Measurements from ENCODE around the gene CCT3.

DNA sequence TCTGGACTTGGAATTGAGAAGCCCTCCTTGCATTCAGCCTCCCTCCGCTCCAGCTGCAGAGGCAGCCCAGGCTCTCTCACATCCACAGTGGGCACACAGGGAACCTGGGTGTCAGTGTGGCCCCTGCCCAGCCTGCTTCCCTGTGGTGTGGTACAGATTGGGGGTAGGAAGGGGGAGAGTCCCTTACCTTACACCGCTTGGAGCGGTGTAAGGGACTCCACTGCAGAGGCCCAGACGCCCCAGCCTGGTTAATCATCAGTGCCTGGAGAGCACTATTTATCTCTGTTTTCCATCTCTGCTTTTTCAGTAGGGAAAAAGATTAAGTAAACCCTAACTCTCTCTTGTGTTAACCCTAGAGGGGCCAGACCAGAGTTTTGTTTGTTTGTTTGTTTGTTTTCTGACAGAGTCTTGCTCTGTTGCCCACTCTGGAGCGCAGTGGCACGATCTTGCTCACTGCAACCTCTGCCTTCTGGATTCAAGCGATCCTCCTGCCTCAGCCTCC, 30.1 kb upstream of the CCT3 start:
- TF ChIP-seq, protein P1, sequence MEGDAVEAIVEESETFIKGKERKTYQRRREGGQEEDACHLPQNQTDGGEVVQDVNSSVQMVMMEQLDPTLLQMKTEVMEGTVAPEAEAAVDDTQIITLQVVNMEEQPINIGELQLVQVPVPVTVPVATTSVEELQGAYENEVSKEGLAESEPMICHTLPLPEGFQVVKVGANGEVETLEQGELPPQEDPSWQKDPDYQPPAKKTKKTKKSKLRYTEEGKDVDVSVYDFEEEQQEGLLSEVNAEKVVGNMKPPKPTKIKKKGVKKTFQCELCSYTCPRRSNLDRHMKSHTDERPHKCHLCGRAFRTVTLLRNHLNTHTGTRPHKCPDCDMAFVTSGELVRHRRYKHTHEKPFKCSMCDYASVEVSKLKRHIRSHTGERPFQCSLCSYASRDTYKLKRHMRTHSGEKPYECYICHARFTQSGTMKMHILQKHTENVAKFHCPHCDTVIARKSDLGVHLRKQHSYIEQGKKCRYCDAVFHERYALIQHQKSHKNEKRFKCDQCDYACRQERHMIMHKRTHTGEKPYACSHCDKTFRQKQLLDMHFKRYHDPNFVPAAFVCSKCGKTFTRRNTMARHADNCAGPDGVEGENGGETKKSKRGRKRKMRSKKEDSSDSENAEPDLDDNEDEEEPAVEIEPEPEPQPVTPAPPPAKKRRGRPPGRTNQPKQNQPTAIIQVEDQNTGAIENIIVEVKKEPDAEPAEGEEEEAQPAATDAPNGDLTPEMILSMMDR (IDR thresholded peaks at IDR 0.05) = no peak
- no peak for TF ChIP-seq MEF2A (IDR thresholded peaks at IDR 0.05; ENCODE audit: borderline replicate concordance, low read depth)
- no peak for TF ChIP-seq RCOR1 (IDR thresholded peaks at IDR 0.05; ENCODE audit: low read length)
- TF ChIP-seq, protein P2, sequence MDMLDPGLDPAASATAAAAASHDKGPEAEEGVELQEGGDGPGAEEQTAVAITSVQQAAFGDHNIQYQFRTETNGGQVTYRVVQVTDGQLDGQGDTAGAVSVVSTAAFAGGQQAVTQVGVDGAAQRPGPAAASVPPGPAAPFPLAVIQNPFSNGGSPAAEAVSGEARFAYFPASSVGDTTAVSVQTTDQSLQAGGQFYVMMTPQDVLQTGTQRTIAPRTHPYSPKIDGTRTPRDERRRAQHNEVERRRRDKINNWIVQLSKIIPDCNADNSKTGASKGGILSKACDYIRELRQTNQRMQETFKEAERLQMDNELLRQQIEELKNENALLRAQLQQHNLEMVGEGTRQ (IDR thresholded peaks at IDR 0.05; ENCODE audit: borderline replicate concordance, low read depth, low read length) = no peak
- TF ChIP-seq POLR2AphosphoS5 (IDR thresholded peaks at IDR 0.05; ENCODE audit: low read depth, low read length) = no peak
- TF ChIP-seq, protein P3, sequence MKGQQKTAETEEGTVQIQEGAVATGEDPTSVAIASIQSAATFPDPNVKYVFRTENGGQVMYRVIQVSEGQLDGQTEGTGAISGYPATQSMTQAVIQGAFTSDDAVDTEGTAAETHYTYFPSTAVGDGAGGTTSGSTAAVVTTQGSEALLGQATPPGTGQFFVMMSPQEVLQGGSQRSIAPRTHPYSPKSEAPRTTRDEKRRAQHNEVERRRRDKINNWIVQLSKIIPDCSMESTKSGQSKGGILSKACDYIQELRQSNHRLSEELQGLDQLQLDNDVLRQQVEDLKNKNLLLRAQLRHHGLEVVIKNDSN (IDR thresholded peaks at IDR 0.05; ENCODE audit: borderline replicate concordance, low read depth) = no peak
- TF ChIP-seq JUND (IDR thresholded peaks at IDR 0.05) = no peak
- no peak for TF ChIP-seq EZH2phosphoT487 (IDR thresholded peaks at IDR 0.05; ENCODE audit: borderline replicate concordance, low read depth)
- TF ChIP-seq TAF1 (IDR thresholded peaks at IDR 0.05; ENCODE audit: borderline replicate concordance, low read depth, low read length) = no peak
- no peak for TF ChIP-seq RXRA (IDR thresholded peaks at IDR 0.05; ENCODE audit: borderline replicate concordance, low read depth)
- TF ChIP-seq GABPA (IDR thresholded peaks at IDR 0.05; ENCODE audit: low read depth) = no peak
- no peak for TF ChIP-seq RAD21 (IDR thresholded peaks at IDR 0.05; ENCODE audit: low read length)
- TF ChIP-seq, protein P4, sequence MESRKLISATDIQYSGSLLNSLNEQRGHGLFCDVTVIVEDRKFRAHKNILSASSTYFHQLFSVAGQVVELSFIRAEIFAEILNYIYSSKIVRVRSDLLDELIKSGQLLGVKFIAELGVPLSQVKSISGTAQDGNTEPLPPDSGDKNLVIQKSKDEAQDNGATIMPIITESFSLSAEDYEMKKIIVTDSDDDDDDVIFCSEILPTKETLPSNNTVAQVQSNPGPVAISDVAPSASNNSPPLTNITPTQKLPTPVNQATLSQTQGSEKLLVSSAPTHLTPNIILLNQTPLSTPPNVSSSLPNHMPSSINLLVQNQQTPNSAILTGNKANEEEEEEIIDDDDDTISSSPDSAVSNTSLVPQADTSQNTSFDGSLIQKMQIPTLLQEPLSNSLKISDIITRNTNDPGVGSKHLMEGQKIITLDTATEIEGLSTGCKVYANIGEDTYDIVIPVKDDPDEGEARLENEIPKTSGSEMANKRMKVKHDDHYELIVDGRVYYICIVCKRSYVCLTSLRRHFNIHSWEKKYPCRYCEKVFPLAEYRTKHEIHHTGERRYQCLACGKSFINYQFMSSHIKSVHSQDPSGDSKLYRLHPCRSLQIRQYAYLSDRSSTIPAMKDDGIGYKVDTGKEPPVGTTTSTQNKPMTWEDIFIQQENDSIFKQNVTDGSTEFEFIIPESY (IDR thresholded peaks at IDR 0.05; ENCODE audit: borderline replicate concordance, low read depth) = no peak
- TF ChIP-seq EP300 (IDR thresholded peaks at IDR 0.05; ENCODE audit: borderline replicate concordance in 1 of 2, low read depth in 1 of 2, low read length in 1 of 2) = 0 out of 4 replicates have a peak, but pooled peaks of 1 of the 2 experiments have one; percentile 10
